ENCODE measurements around the gene ESR1. TPM values are rescaled to one million over a fixed set of nuclear protein-coding genes. Genes with fewer than 3 reads are reported as not detected.
A peak's percentile ranks its signal among the peaks of the same experiment; 100 is the strongest.

Gene ESR1
- total RNA-seq, 2 experiments from 2014 or later: 0.38 to 0.79 TPM

GRCh38 chr6:152166497-152166896, 359.0 kb downstream of the ESR1 start:
- TF ChIP-seq, protein P1, sequence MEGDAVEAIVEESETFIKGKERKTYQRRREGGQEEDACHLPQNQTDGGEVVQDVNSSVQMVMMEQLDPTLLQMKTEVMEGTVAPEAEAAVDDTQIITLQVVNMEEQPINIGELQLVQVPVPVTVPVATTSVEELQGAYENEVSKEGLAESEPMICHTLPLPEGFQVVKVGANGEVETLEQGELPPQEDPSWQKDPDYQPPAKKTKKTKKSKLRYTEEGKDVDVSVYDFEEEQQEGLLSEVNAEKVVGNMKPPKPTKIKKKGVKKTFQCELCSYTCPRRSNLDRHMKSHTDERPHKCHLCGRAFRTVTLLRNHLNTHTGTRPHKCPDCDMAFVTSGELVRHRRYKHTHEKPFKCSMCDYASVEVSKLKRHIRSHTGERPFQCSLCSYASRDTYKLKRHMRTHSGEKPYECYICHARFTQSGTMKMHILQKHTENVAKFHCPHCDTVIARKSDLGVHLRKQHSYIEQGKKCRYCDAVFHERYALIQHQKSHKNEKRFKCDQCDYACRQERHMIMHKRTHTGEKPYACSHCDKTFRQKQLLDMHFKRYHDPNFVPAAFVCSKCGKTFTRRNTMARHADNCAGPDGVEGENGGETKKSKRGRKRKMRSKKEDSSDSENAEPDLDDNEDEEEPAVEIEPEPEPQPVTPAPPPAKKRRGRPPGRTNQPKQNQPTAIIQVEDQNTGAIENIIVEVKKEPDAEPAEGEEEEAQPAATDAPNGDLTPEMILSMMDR (IDR thresholded peaks at IDR 0.05): no peak
- Mint-ChIP-seq H3K4me1 (ENCODE audit: low read depth) (peaks cover 39% of the 10 kb centered on the region), H3K9me3 (peaks cover 9% of the 10 kb centered on the region), H3K36me3 (ENCODE audit: low read depth) (peaks cover 44% of the 10 kb centered on the region), H3K27ac (no peak overlapping the region), H3K27me3 (no peaks in the 10 kb centered on the region), H3K4me3 (no peak overlapping the region)
- no peak for ATAC-seq
- ChIA-PET POLR2A (no interaction called here), CTCF (no interaction called here)
- DNase-seq: no peak
- intact Hi-C loops (cut with micrococcal nuclease): no loop called here

DNA sequence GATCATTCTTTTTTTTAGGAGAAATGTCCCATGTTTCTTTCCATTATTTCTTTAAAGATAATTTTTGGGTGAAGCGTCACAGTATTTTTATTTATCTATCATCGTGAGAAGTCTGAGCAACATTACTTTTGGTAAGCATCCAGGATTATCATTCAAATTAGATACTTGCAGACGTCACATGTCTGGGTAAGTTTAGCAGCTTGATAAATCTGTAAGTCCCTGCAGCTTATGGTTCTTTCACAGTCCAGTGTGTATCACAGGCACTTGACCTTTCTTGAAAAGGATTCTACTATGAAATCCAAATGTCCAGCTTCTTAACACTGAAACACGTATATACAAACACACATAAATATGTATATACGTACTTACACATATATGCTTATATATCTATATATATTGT, 359.4 kb downstream of the ESR1 start:
- ChIA-PET POLR2A (interaction anchor here (0.7 kb wide), 1 partner anchor 16 kb away, joined by 3 read pairs; no protein-coding TSS in a partner anchor), CTCF (interaction anchor here (1.6 kb wide), 1 partner anchor 17 kb away, joined by 5 read pairs; no protein-coding TSS in a partner anchor)
- no peak overlapping the region for H3K4me3 Mint-ChIP-seq
- DNase-seq (no peak), ATAC-seq (no peak)
- intact Hi-C loops (cut with micrococcal nuclease): no loop called here
- no peaks in the 10 kb centered on the region for H3K27me3 Mint-ChIP-seq
- no peak overlapping the region for H3K27ac Mint-ChIP-seq
- TF ChIP-seq, protein P1 (IDR thresholded peaks at IDR 0.05): no peak
- peaks cover 9% of the 10 kb centered on the region for H3K9me3 Mint-ChIP-seq
- peaks cover 47% of the 10 kb centered on the region for H3K36me3 Mint-ChIP-seq (ENCODE audit: low read depth)
- H3K4me1 Mint-ChIP-seq (ENCODE audit: low read depth): peaks cover 39% of the 10 kb centered on the region

DNA sequence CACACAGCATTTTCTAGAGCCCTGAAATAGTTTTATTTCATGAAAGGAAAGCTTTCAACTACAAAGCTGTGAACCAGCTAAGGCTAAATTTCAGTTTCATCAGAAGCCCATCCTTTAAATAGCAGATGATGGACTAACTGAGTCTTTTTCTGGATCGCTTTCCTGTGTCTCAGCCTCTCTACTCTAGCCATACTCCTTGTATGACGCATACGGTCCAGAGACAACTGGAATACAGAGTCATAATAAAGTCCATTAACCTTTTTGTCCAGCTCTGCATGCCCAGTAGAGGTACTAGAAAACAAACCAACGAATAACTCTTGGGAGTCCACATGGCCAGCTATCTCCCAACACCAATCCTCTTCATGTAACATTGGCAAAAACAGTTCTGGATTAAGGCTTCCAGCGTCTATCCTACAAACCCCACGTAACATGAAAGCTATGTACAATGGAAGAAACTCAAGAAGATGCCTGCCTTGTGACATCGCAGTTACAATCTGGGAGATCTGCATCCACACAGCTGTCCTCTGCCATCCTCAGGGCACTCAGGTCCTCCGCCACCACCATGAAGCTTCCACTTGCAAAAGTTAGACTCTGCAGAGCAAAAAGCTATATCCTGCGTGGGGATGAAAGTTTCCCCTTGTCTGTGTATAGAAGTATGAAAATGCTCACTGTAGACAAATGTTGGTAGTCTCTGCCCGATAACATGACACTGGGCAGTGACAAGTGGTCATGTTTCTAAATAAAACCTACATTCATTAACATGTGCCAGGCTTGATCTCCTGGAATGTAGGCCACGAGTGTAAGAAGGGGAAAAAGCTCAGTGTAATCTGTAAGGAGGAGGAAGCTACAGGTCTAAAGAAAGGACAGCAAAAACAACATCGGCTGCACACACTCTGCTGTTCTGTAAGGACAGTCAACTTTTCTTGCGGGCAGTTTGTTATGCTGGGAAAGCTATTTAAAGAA, 360.4 kb downstream of the ESR1 start:
- Mint-ChIP-seq H3K36me3 (ENCODE audit: low read depth) (peaks cover 48% of the 10 kb centered on the region), H3K27ac (no peak overlapping the region)
- intact Hi-C loops (cut with micrococcal nuclease): no loop called here

GRCh38 chr6:152170313-152170701, 362.8 kb downstream of the ESR1 start:
- ChIA-PET CTCF (no interaction called here), POLR2A (interaction anchor here (1.8 to 3.0 kb wide), 3 partner anchors 13 to 128 kb away, joined by 5 to 16 read pairs (median 8); no protein-coding TSS in a partner anchor)
- TF ChIP-seq, protein P1 (IDR thresholded peaks at IDR 0.05): no peak
- Mint-ChIP-seq H3K27ac (peak overlapping the region; percentile 93), H3K9me3 (peaks cover 9% of the 10 kb centered on the region), H3K36me3 (ENCODE audit: low read depth) (peaks cover 56% of the 10 kb centered on the region), H3K4me1 (ENCODE audit: low read depth) (peaks cover 51% of the 10 kb centered on the region), H3K27me3 (no peaks in the 10 kb centered on the region), H3K4me3 (peak overlapping the region; percentile 49)
- DNase-seq: no peak
- intact Hi-C loops (cut with micrococcal nuclease): loop anchor here (1.0 kb wide), 1 partner anchor 15 kb away; no protein-coding TSS in a partner anchor
- ATAC-seq: no peak

More for the DNA sequence above, 360.4 kb downstream of the ESR1 start:
- DNase-seq: no peak
- TF ChIP-seq, protein P1 (IDR thresholded peaks at IDR 0.05): no peak
- no peak for ATAC-seq
- Mint-ChIP-seq H3K27me3 (no peaks in the 10 kb centered on the region), H3K9me3 (peaks cover 9% of the 10 kb centered on the region), H3K4me1 (ENCODE audit: low read depth) (peaks cover 40% of the 10 kb centered on the region), H3K4me3 (no peak overlapping the region)
- POLR2A ChIA-PET: interaction anchor here (0.7 to 1.0 kb wide), 4 partner anchors 15 to 812 kb away, joined by 3 read pairs; no protein-coding TSS in a partner anchor
- CTCF ChIA-PET: interaction anchor here (0.6 to 1.6 kb wide), 4 partner anchors 9 to 25 kb away, joined by 3 to 5 read pairs (median 4); no protein-coding TSS in a partner anchor
